CD4-positive, alpha-beta T cell treated with Interleukin-21 for 1 hour (primary cell): ENCODE measurements around the gene ACACB.

Experiments used
- DNase-seq: peaks from one replicate; pipeline ENCODE4 v3.0.0-alpha.2; 2020

ACACB gene

GRCh38 chr12:109309381-109310246, 193.2 kb downstream of the ACACB start:
- DNase-seq = no peak

- DNase-seq = no peak
Measured at GRCh38 chr12:109310247-109311125, 194.1 kb downstream of the ACACB start.
